ENCODE measurements around the gene TMEM221. TPM values are rescaled to one million over a fixed set of nuclear protein-coding genes. Genes with fewer than 3 reads are reported as not detected.

TMEM221 gene
- total RNA-seq, 1 experiment from 2014 or later = 3.4 TPM

DNA sequence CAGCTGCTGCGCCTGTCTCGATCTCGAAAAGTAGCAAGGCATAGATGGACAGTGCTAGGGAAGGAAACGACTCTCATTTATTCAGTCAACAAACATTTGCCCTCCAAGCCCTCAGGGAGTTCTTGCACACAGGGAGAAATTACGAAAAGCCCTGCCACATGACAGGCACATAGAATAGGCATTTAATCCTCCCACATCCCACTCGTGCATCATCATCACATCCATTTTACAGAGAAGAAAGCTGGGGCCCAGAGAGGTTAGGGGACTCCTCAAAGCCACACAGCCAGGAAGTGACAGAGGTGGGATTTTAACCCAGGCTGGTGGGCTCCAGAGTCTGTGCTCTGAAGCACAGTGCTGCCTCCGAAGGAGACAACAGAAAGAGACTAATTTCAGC, 11.6 kb downstream of the TMEM221 start:
- BruUV-seq (replicated peaks) = no TSS peak
- Histone ChIP-seq H3K4me2 (ENCODE audit: low read length) (no peak overlapping the region), H3K27ac (ENCODE audit: low read depth, low read length) (no peak overlapping the region), H3K4me1 (ENCODE audit: control insufficient read depth in 1 of 2, insufficient read depth in 2 of 2, low read length in 2 of 2) (no peaks in the 10 kb centered on the region), H3K9ac (ENCODE audit: low read length) (no peak overlapping the region), H2AFZ (ENCODE audit: low read depth, low read length, poor library complexity, severe bottlenecking) (no peak overlapping the region), H3K9me2 (ENCODE audit: insufficient read depth) (no peaks in the 10 kb centered on the region), H3K79me2 (ENCODE audit: insufficient read depth, low read length) (no peaks in the 10 kb centered on the region), H4K20me1 (ENCODE audit: insufficient read depth) (no peaks in the 10 kb centered on the region), H3K27me3 (ENCODE audit: insufficient read depth, low read length) (no peaks in the 10 kb centered on the region), H3K4me3 (replicated peaks in 1 of 2; ENCODE audit: low read depth in 1 of 2, low read length in 2 of 2) (no peak overlapping the region), H3K9me3 (ENCODE audit: control insufficient read depth in 1 of 2, insufficient read depth in 1 of 2, low read depth in 1 of 2, low read length in 2 of 2) (no peaks in the 10 kb centered on the region), H3K36me3 (ENCODE audit: control insufficient read depth in 1 of 2, insufficient read depth in 2 of 2, low read length in 2 of 2) (no peaks in the 10 kb centered on the region)
- DNase-seq (ENCODE audit: low read depth, low spot score) (no peak), ATAC-seq (no peak)
- RAD21 ChIA-PET (ENCODE audit: low non-redundant PET in 1 of 2, low total read pairs in 2 of 2, uncharacterized antibody in 2 of 2, unreplicated experiment in 2 of 2) = no interaction called here
- intact Hi-C loops (cut with micrococcal nuclease) = no loop called here
- CTCF ChIA-PET = no interaction called here
- TF ChIP-seq YY1 (IDR thresholded peaks at IDR 0.05; ENCODE audit: extremely low read depth, insufficient replicate concordance, low read depth, low read length) (no peak), FOSL1 (IDR thresholded peaks at IDR 0.05; ENCODE audit: low read depth) (no peak), SP1 (IDR thresholded peaks at IDR 0.05; ENCODE audit: low read depth) (no peak), REST (IDR thresholded peaks at IDR 0.05; ENCODE audit: low read depth) (no peak), TCF7L2 (IDR thresholded peaks at IDR 0.05; ENCODE audit: borderline replicate concordance, extremely low read depth, insufficient read depth, insufficient read length) (no peak), POLR2AphosphoS5 (IDR thresholded peaks at IDR 0.05; ENCODE audit: low read depth, low read length) (no peak), CBX3 (IDR thresholded peaks at IDR 0.05; ENCODE audit: low read depth) (no peak), JUND (IDR thresholded peaks at IDR 0.05) (no peak), POLR2A (IDR thresholded peaks at IDR 0.05; ENCODE audit: borderline replicate concordance, extremely low read depth, insufficient read depth, insufficient read length) (no peak), RAD21 (IDR thresholded peaks at IDR 0.05; ENCODE audit: low read depth) (no peak)
- TF ChIP-seq, protein P1, sequence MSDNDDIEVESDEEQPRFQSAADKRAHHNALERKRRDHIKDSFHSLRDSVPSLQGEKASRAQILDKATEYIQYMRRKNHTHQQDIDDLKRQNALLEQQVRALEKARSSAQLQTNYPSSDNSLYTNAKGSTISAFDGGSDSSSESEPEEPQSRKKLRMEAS (IDR thresholded peaks at IDR 0.05) = no peak
- TF ChIP-seq, protein P2, sequence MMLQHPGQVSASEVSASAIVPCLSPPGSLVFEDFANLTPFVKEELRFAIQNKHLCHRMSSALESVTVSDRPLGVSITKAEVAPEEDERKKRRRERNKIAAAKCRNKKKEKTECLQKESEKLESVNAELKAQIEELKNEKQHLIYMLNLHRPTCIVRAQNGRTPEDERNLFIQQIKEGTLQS (IDR thresholded peaks at IDR 0.05) = no peak
- POLR2A ChIA-PET = no interaction called here
